HG03196 (cell line): Measurements from ENCODE around the gene TNS3.
"Not testable (repeated sequence)": the region's sequence is repeated elsewhere in the genome, so short reads cannot be mapped to it uniquely, and the experiment has no call there.

Source experiments
- ATAC-seq: cut with Tn5 transposase; IDR thresholded peaks from one replicate; pipeline ENCODE4 v1.9.1; 2021; ENCODE audit not compliant: unreplicated experiment

Gene TNS3

DNA sequence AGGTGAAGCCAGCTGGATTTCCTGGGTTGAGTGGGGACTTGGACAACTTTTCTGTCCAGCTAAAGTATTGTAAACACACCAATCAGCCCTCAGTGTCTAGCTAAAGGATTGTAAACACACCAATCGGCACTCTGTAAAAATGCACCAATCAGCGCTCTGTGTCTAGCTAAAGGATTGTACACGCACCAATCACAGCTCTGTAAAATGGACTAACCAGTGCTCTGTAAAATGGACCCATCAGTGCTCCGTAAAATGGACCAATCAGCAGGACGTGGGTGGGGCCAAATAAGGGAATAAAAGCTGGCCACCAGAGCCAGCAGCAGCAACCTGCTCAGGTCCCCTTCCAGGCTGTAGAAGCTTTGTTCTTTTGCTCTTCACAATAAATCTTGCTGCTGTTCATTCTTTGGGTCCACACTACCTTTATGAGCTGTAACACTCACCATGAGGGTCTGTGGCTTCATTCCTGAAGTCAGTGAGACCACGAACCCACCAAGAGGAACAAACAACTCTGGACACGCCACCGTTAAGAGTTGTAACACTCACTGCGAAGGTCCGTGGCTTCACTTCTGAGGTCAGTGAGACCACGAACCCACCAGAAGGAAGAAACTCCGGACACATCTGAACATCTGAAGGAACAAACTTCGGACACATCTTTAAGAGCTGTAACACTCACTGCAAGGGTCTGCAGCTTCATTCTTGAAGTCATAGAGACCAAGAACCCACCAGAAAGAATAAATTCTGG is 21.8 kb upstream of the TNS3 start:
- not testable (repeated sequence) for ATAC-seq

DNA sequence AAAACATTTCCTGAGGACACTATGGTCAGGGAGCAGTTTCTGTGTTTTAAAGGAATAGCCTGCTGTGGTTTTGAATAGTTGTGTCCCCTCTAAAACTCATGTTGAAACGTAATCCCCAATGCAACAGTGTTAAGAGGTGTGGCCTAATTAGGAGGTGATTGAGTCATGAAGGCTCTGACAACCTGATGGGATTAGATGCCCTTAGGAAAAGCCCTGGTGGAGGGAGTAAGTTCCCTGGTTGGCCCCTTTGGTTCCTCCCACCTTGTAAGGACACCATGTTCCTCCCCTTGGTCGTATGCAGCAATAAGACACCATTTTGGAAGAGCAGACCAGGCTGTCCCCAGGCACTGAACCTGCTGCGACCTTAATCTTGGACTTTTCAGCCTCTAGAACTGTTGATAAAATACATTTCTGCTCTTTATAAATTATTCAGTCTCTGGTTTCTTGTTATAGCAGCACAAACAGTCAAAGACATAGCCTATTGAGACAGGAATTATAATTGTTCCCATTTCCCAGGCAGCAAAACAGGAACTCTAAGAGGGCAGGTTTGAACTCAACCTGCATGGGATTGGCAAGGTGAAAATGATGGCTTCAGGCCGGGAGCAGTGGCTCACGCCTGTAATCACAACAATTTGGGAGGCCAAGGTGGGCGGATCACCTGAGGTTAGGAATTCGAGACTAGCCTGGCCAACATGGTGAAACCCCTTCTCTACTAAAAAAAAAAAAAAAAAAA is 20.5 kb upstream of the TNS3 start:
- no peak for ATAC-seq

DNA sequence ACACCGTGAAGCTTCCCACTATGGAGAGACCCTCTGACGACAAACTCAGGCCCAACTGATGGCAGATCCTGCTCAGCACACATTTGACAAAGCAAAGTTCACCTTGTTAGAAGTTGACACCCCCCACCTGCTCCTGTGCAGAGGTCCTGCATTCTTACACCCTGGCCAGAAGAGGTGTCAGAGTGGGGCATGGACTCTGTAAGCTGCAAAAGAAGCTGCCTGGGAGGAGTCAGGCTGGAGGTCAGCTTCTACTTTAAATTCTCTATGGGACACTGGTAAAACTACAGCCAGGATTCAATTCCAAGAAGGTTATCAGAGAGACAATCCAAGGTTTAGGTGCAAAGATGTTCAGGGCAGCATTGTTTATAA is 20.0 kb upstream of the TNS3 start:
- no peak for ATAC-seq

DNA sequence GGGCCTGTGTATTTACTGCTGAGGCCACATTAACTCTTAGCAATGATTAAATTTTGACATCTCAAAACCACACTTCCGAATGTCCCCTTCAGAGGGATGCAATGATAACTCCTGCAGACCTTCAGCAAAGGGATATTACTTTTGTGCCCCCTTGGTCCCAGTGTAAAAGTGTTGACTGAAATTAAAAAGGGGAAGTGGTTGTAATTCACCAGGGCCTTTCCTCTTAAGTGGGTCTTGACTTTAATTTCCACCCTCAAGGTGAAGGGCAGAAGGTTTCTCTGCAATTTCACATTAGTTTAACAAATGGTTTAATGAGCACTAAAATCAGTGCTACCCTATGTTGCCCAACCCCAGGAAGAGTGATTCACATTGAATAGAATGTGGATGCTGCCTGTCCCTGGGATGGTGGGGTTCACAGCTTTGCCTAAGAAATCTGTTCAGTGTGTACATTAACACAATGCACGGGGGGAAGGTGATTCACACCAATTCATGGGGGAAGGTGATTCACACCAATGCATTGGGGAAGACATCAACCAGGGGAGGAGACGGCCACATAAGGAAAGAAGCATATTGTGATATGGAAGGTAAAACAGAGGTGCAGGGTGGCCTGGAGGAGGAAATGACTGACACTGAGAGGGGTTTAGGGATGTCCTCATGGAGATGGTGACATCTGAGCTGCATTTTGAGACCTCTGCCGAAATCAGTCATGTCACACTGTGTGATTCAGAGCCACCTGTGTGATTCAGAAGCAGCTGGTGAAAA is 19.4 kb upstream of the TNS3 start:
- no peak for ATAC-seq

DNA sequence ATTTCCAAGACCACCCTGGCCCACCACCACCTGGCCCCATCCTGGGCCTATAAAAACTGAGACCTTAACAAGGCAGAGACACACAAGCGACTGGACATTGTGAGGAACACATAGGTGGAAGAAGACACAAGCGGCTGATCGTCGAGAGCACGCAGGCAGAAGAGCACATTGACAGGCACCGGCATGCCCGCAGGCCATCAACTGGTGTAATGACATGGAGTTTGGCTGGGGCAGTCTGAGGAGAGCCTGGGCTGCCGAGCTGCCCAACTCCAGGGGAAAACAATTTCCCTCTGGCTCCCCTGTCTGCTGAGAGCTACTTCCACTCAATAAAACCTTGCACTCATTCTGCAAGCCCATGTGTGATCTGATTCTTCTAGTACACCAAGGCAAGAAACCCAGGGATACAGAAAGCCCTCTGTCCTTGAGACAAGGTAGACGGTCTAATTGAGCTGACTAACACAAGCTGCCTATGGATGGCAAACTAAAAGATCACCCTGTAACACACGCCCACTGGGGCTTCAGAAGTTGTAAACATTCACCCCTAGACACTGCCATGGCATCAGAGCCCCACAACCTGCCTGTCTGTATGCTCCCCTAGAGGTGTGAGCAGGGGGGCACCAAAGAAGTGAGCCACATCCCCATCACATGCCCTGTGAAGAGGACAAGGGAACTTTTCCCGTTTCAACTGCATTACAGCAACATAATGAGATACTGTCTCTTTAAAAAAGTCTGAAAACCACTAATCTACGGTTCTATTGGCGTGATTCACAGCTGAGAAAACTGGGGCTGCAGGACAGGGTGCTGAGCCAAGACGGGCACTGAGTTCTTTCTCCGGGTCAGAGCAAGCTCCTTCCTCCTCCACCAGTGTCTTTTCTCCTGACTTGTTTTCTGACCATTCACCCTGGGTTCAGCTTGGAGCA is 18.5 kb upstream of the TNS3 start:
- ATAC-seq: no peak

DNA sequence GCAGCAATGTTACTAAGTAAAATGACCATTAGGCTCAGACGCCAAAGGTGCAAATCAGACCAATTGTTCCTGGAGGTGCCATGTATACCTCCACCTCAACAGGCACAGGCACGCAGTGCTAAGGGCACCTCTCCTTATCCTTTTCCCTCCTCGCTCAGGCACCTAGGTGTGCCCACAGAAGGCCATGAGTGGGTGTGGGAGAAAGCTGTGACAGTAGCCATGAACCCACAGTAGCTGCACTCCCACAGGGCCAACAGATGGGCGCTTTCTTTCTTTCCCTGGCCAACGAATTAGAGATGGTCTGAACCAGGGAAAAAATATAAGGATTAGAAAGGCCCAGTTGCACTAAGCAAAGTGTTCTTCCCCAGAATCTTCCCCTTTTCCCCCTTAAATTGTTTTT is 15.5 kb upstream of the TNS3 start:
- ATAC-seq: no peak

DNA sequence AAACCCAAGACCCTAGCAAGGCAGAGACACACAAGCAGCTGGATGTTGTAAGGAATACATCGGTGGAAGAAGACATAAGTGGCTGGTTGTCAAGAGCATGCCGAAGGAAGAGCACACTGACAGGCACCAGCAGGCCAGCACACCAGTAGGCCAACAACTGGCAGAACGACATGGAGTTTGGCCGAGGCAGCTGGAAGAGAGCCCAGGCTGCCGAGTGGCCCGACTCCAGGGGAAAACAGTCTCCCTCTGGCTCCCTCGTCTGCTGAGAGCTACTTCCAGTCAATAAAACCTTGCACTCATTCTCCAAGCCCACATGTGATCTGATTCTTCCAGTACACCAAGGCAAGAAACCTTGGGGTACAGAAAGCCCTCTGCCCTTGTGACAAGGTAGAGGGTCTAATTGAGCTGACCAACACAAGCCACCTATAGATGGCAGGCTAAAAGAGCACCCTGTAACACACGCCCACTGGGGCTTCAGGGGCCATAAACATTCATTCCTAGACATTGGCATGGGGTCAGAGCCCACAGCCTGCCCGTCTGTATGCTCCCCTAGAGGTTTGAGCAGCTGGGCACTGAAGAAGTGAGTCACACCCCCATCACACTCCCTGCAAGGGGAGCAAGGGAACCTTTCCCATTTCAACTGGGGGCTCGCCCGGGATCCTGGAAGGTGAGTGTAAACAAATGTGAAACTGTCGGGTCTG is 14.7 kb upstream of the TNS3 start:
- ATAC-seq: no peak

DNA sequence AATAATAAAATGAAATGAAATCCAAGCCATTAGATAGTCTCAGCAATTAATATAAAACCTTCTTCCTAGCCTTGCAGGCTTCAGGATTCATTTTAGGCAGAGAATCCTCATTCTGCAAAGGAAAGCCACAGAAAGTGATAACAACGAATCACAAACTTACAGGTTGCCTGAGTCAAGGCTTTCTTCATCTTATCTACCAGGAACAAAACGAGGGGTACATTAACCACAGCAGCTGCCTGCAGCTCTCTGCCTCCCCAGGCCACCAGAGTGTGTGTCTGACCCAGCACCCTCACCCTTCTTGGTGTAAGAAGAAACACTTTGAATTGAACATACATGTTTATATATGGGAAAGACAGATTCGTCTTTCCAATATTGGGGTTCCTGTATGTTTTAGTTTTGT is 12.5 kb upstream of the TNS3 start:
- ATAC-seq: no peak

DNA sequence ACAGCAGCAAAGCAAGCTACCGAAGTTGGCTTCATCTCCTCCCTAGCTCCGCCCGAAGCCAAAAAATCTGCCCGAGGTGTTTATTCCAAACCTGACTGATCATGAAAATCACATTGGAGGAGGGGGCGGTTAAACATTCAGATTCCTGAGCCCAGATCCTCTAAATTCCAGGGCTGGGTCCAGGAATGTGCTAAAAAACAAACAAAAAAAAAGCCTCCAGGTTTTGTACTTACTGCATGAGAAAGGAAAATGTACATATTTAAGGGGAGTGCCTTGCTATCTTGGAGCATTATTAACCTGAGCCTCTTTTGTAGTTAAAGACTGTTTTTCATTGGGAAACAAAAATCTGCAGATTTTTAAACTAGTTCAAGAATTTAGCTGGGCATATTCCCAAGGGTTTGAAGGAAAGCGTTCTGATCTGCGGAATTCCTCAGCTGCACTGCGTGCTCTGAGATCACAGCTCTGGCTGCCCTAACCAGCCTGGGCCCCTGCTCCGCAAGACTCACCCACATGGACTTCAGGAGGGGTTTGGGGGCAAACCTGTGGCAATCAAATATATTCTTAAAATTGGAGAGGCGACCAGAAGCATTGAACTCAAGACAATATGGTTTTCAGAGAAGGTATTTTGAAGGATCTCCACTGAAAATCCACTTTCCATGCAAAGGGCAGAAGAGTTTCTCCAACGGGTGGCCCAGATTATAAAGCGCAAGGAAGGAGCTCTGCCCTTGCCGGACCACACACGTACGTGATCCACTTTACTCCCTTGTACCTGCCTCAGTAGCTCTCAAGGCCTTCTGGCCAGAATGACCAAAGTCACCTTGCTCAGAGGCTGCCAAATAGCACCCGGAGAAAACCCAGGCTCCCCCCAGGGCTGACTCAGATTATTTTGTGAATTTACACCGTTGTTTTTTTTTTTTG is 10.0 kb upstream of the TNS3 start:
- no peak for ATAC-seq

DNA sequence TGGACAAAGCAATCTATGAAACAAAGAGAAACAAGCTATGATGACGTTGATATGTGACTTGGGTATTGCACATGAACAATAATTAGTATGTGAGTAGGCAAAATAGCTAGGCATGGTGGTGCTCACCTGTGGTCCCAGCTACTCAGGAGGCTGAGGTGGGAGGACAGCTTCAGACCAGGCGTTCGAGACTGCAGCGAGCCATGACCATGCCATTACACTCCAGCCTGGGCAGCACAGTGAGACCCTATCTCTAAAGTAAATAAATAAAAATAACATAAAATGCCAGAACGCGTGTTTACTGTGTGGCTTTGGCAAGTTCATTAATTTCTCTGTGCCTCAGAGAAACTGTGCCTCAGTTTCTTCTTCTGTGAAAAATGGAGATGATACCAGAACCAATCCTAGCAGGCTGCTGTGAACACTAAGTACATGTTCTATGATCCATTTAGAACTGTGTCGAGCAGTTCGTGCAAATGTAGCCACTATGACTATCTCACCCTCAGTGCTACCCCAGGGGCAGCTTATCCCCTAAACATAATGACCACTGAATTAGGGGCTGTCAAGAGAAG is 9.3 kb upstream of the TNS3 start:
- no peak for ATAC-seq

DNA sequence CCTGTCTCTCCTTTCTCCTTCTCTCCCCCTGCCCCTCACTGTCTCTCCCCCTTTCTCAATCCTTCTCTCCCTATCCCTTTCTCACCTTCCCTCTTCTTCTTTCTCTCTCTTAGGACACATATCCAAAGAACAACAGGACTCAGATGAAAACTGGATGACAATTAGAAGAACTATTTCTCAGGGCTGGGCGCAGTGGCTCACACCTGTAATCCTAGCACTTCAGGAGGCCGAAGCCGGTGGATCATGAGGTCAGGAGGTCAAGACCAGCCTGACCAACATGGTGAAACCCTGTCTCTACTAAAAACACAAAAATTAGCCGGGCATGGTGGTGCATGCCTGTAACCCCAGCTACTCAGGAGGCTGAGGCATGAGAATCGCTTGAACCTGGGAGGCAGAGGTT is 8.3 kb upstream of the TNS3 start:
- ATAC-seq: not testable (repeated sequence)

DNA sequence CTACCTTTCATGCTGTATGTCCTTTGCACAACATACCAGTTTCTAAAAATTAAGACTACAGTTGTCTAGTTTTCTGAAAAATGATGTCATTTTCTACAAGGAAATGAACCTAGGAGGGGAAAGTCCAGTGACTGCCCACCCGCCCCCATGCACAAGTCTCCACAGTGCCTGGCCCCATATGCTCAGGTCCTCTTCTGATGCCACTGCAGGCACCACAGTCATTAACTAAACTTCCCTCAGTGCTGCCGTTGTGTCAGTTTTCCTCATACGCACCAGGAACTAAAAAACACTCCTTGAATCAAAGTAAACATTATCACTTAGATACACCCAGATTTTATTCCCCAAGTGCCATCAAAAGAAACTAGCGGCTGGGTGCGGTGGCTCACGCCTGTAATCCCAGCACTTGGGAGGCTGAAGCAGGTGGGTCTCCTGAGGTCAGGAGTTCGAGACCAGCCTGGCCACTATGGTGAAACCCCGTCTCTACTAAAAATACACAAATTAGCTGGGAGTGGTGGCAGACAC is 6.9 kb upstream of the TNS3 start:
- ATAC-seq: no peak

DNA sequence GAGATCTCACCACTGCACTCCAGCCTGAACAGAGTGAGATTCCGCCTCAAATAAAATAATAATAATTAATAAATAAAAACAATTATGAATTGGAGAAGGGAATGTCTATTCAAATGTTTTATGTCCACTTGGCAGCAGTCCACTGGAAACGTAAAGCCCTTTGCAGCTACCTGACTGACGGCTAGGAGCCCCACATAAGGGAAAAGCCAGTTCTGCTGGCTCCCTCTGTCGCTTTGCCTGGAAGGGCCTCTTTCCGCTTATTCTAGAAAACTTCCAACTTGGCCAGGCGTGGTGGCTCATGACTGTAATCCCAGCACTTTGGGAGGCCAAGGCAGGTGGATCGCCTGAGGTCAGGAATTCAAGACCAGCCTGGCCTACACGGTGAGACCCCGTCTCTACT is 6.1 kb upstream of the TNS3 start:
- no peak for ATAC-seq

DNA sequence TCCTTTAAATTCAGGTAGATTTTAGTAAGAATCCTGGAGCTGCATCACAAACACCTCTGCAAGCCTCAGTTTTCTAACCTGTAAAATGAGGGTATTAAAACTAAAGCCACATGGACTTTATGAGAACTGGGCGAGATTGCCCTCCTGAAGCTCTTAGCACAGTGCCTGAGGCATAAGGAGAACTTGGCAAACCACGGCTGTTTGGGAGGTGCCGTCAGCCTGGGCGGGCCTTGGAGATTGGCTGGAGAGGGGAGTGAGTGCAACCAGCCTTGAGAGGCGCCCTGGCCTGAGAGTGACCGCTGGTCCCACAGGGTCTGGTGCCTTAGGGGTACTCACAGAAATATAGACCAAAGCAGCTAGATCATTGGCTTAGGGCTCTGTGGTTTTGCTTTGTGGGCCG is 5.4 kb upstream of the TNS3 start:
- no peak for ATAC-seq

DNA sequence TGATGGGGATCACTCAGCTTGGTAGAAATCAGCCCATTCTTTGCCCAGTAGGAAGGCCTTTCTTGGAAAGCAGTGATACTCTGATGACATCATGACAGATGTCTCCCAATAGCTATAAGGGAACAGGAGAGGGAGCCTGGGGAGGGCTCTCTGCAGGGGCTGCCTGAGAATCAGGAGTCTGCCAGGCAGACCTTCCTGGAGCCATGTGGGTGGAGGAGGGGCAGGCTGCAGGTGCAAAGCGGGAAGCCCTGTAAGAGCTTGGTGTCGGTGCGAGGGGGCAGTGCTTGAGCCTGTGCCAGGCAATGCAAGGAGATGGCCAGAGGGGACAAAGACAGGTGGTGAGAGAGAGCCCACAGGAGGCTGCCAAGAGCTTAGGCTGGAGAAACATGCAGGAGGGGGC is 5.0 kb upstream of the TNS3 start:
- ATAC-seq: no peak

DNA sequence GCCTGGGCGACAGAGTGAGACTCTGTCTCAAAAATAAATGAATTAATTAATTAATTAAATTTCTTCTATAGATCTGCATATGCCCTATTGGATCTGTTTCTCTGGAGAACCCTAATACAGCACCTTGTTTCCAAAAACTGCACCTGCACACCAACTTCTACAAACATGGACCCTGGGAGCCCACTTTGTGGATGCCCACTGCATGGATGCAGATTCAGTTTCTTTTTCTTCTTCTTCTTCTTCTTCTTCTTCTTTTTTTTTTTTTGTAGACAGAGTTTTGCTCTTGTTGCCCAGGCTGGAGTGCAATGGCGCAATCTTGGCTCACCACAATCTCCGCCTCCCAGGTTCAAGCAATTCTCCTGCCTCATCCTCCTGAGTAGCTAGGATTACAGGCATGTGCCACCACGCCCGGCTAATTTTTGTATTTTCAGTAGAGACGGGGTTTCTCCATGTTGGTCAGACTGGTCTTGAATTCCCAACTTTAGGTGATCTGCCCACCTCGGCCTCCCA is 4.3 kb upstream of the TNS3 start:
- ATAC-seq: not testable (repeated sequence)

DNA sequence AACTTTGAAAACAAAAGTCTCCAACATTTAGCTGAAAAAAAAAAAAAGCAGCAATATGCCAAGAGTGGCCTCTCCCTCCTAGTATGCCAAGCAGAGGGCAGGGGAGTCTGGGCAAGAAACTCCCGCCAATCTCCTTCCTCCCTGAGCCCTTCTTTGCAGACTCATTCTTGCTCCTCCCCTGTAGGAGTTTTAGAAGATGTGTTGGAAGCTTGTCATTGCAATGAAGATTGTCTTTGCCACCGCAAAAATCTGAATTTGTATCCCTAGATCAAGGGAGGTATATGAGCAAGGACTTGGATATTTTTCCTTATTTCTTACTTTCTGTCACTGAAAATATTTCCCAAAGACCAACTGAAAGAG is 2.6 kb upstream of the TNS3 start:
- no peak for ATAC-seq

DNA sequence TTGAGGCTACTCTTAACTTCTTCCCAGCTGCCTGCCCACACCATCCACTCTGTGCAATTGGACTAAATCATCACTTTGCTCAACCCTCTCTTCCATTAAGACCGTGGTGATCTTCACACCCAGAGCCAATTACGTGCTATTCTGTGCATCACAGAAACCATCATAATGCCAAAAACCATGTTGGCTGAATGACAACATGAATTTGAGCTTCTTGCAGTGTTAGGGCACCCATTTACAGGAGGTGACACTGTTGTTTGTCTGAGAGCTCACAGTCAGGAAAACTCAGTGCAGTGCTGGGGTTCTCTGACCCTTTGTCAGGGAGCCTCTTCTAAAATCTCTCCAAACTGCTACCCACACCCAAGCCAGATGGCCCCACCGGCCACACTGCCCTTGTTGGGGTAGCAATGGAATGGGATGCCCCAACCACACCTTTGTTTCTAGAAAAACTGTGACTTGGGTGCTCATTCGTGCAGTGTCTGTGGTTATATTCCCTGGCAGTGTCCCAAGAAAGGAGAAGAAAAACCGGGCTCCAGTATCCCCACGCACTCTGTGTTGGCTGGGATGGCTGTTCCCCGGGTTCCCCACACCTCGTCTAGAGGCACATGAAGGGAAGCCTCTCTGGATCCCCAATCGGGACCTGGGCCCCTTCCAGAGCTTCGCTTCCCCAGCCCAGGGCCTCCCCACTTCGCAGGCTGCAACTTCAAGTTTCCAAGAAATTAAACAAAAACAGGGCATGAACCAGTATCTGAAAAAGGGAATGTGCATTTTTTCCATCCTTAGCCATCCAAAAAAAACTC is 2.0 kb upstream of the TNS3 start:
- no peak for ATAC-seq
